Vagina (tissue), 2 donors: ENCODE measurements around the gene HBE1.

Source experiments
- POLR2A ChIP-seq, 2 donors: fragments of 450-650 bp; IDR thresholded peaks; one replicate each; pipeline ENCODE4 v1.6.1; 2017; ENCODE audit warnings: antibody characterized with exemption in 2 of 2, mild to moderate bottlenecking in 2 of 2, moderate library complexity in 2 of 2
- POLR2AphosphoS5 ChIP-seq, 2 donors: sonication (generic); formaldehyde crosslinking; IDR thresholded peaks; one replicate each; pipeline ENCODE4 v1.9.0; 2017; ENCODE audit warnings: antibody characterized with exemption in 2 of 2, mild to moderate bottlenecking in 2 of 2, low read depth in 1 of 2; ENCODE audit not compliant: insufficient read depth in 1 of 2
- TF ChIP-seq, protein P1 (sequence below), 3 experiments: fragments of 450-650 bp in 2 of 3; fragments of 200-600 bp in 1 of 3; sonication (generic) in 1 of 3; IDR thresholded peaks; one replicate each; pipeline ENCODE4 v1.5.1; 2017 to 2019; ENCODE audit warnings: antibody characterized with exemption in 3 of 3, mild to moderate bottlenecking in 2 of 3, moderate library complexity in 2 of 3

DNA sequence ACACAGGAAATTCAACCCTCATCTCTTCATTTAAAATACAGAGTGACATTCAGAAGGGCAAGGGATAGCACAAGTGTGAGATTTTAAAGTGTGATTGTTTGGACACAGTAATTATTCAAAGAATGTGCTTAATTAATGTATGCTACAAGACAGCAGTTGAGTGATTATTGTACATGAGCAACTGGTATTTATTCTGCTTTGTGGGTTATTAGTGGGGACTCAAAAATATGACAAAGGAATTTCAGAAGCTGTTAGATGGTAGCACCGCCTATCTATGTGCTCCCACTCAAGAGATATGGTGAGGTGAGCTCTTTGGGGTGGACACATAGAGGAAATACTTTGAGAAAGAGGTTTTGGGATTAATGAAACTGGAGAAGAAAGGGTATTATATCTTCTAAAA is 29.7 kb downstream of the HBE1 start:
- TF ChIP-seq, protein P1, sequence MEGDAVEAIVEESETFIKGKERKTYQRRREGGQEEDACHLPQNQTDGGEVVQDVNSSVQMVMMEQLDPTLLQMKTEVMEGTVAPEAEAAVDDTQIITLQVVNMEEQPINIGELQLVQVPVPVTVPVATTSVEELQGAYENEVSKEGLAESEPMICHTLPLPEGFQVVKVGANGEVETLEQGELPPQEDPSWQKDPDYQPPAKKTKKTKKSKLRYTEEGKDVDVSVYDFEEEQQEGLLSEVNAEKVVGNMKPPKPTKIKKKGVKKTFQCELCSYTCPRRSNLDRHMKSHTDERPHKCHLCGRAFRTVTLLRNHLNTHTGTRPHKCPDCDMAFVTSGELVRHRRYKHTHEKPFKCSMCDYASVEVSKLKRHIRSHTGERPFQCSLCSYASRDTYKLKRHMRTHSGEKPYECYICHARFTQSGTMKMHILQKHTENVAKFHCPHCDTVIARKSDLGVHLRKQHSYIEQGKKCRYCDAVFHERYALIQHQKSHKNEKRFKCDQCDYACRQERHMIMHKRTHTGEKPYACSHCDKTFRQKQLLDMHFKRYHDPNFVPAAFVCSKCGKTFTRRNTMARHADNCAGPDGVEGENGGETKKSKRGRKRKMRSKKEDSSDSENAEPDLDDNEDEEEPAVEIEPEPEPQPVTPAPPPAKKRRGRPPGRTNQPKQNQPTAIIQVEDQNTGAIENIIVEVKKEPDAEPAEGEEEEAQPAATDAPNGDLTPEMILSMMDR (IDR thresholded peaks at IDR 0.05), result no peak
- no peak for TF ChIP-seq POLR2A (IDR thresholded peaks at IDR 0.05)
- TF ChIP-seq POLR2AphosphoS5 (IDR thresholded peaks at IDR 0.05; ENCODE audit: insufficient read depth in 1 of 2, low read depth in 1 of 2), result no peak
